Sciatic nerve (tissue), 2 donors: ENCODE measurements around the gene NHEJ1. TPM values are rescaled to one million over a fixed set of nuclear protein-coding genes. Genes with fewer than 3 reads are reported as not detected.
A peak's percentile ranks its signal among the peaks of the same experiment; 100 is the strongest.

Experiments
- ATAC-seq: fragments of 200-7000 bp; cut with Tn5 transposase; one replicate; pipeline ENCODE4 v1.9.1; 2020; ENCODE audit warnings: mild to moderate bottlenecking, moderate library complexity
- DNase-seq: peaks from one replicate; pipeline ENCODE4 v3.0.0-alpha.2; 2020; ENCODE audit warnings: low spot score
- intact Hi-C: fragments of 100-400 bp; cut with DNase I; formaldehyde crosslinking; loops from one replicate; pipeline ENCODE4 v1.14.2; 2022
- total RNA-seq: library from RNA; stranded (reverse); fragmentation: NEBNext Ultra II Directional; extraction: Animal tissue kit (Norgen Biotek cat#: 25700); gene quantifications from one replicate; pipeline ENCODE4 v1.2.1, GENCODE V29; 2021
- donor health status: DM: no; HTN: no; CAD: no.
- donor health status: DM: no; HTN: no; CAD: no.

NHEJ1 gene
- total RNA-seq, 1 donor from 2014 or later: 15.0 TPM

DNA sequence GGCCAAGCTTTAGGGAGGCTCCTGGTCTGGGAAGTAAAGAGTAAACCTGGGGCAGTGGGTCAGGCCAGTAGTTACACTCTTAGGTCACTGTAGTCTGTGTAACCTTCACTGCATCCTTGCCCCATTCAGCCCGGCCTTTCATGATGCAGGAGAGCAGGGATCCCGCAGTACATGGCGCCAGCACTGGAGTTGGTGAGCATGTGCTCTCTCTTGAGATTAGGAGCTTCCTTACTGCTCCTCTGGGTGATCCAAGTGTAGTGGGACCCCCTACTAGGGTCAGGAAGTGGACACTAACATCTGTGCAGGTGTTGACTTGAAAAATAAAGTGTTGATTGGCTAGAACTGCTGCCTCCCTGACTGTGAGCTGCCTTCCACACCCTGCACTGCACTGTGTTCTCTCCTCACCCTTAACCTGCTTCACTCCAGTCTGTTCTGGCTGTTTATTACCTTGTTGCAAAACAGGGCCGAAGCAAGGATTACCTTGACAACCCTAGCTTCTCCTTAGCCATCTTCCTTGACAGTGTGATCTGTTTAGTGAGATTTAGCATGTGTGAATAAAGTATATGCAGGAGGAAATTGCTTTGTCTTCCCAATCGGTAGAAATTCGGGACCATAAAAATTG, 22.6 kb upstream of the NHEJ1 start:
- ATAC-seq: no peak
- DNase-seq: no peak
- intact Hi-C loops: no loop called here

DNA sequence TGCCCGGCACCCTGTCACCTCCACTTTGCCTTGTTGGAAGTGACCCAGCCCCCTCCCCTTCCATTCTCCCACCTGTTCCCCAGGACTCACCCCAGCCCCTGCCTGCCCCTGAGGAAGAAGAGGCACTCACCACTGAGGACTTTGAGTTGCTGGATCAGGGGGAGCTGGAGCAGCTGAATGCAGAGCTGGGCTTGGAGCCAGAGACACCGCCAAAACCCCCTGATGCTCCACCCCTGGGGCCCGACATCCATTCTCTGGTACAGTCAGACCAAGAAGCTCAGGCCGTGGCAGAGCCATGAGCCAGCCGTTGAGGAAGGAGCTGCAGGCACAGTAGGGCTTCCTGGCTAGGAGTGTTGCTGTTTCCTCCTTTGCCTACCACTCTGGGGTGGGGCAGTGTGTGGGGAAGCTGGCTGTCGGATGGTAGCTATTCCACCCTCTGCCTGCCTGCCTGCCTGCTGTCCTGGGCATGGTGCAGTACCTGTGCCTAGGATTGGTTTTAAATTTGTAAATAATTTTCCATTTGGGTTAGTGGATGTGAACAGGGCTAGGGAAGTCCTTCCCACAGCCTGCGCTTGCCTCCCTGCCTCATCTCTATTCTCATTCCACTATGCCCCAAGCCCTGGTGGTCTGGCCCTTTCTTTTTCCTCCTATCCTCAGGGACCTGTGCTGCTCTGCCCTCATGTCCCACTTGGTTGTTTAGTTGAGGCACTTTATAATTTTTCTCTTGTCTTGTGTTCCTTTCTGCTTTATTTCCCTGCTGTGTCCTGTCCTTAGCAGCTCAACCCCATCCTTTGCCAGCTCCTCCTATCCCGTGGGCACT, 21.9 kb upstream of the NHEJ1 start:
- intact Hi-C loops: no loop called here
- ATAC-seq (no peak), DNase-seq (no peak)

DNA sequence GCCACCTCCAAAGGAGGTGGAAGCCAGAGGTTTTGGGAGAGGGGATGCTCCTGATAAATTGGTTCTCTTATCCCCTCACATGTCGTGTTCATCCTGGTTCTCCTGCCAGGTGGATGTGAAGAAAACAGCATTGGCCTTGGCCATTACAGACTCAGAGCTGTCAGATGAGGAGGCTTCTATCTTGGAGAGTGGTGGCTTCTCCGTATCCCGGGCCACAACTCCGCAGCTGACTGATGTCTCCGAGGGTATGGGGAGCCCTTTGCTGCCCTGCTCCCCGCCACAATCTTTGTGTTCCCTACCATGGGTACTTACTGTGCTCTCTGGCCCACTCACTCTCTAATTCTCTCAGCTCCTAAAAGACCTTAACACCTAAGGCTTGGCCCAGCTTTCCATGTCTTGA, 20.9 kb upstream of the NHEJ1 start:
- intact Hi-C loops: no loop called here
- ATAC-seq (no peak), DNase-seq (no peak)

DNA sequence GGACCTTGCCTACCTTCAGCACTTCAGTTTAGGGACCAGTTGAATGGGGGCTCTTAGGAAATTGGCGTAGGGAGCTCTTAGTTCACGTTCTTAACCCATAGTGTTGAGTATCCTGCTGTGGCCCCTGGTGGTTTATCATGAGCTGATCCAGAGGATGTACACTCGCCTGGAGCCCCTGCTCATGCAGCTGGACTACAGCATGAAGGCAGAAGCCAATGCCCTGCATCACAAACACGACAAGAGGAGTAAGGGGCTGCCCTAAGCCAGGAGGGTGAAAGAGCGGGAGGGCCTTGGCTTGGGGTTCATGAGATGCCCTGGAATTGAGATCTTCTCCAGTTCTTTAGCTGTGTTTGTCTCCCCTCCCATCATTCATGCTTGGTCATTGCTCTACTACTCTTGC, 20.3 kb upstream of the NHEJ1 start:
- DNase-seq (no peak), ATAC-seq (no peak)
- intact Hi-C loops: no loop called here

DNA sequence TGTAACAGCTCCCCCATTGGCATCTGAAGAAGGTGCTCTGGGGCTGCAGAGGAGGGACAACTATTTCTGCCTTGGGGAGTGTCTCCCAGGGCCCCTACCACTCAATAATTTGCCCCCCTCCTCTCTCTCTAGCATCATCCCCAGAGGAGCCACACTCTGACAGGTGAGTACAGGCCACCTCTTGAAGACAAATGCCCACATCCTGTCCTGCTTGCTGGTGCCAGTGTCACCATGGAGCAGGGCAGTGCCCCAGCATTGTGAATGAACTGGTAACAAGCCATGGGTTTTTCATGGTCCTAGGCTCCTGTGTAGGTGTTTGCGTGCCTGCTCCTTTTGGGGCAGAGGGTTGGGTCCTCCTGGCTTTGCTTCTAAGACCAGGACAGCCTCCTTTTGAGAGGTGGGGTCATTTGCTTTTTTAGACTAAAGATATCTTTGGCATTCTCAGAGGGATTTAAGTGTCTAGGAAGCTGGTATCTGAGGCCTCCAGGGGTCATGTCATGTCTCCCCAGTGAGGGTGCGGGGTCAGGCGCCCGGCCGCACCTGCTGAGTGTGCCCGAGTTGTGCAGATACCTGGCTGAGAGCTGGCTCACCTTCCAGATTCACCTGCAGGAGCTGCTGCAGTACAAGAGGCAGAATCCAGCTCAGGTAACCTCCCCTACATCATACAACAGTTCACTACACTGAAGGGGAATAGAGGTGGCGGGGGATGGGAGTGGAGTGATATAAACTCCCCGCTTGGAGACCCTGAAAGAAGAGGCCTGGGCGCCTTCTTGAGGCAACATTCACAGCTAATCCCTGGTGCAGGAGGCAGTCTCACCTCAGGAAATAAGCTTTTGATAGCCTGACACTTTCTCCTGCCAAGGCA, 19.2 kb upstream of the NHEJ1 start:
- intact Hi-C loops: loop anchor here (5.0 kb wide), 1 partner anchor 37 kb away; the partner anchor contains the start of gene ABCB6
- DNase-seq (no peak), ATAC-seq (no peak)

DNA sequence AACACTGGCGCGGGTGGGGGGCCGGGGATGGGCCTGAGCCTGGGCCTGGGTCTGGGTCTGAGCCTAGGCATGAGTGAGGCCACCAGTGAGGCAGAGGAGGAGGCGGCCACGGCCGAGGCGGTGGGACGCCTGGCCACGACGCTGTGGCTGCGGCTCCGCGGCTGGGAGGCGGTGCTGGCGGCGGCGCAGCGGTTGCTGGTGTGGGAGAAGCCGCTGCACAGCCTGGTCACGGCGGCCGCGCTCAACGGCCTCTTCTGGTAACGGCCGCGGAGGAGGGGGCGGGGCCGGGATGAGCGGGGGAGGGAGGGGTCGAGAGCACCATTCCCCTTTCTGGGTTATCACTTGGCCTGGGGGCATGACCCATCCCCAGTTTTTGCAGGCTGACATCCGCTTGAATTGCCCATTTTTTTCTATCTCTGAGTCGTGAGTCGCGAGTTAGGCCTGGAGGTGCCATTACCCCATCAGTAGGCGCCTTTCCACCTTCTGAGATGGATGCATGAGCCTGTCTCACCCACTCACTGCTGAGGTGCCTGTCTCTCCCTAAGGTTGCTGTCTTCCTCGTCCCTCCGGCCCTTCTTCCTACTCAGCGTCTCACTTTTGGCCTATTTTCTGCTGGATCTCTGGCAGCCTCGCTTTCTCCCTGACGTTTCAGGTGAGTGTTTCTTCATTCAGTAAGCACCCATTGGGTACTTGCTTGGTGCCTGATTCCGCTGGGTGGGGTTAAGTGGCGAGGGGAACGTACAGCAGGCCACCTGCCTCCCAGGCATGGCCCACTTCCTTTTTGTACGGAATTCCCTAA, 18.0 kb upstream of the NHEJ1 start:
- intact Hi-C loops: loop anchor here (5.0 kb wide), 1 partner anchor 39 kb away; the partner anchor contains the start of gene ABCB6
- DNase-seq (peak; percentile 80), ATAC-seq (no peak)

DNA sequence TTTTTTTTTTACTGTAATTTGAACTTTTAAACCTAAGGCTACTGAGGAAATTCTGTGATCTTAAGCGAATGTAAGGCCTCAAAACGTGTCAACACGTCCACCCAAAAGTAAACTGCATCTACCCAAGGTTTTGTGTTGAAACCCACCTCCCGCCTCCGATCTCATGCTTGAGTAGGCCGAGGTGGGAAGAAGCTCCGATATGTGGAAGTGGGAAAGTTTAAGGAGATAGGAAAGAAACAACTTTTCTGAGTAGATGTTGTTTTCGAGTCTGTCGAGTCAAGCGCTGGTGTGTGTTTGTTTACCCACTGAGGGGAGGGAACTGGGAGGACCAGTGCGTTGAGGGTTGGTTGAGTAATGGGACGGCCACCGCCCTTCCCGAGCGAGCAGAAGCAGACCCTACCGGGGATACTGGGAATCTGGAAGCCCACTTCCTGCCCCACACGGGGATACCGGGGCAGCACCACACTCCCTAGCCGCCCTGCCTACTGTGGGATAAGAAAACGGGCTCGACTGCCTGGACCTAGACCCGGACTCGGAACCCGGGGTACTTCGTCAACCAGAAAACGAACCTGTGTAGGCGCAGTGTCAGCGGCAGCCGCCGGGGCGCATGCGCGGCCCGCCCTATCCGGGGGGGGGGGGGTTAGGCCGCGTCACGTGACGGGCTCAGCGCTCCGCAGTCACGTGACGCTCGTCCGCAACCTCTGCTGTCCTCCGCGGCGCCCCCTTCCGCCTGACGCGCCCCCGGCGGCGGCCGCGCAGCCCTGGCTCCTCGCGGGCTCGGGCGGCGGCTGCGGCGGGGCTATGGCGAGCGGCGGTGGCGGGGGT, 17.1 kb upstream of the NHEJ1 start, which contains the start of gene RETREG2:
TSS of gene RETREG2 (plus strand) at position 724 of the 825 bp plus-strand sequence. CDS start at position 802, 78 bp downstream.
- DNase-seq: peak; percentile 91
- ATAC-seq: peak; percentile 95
- intact Hi-C loops: loop anchor here (5.0 kb wide), 1 partner anchor 40 kb away; the partner anchor contains the start of gene ABCB6

DNA sequence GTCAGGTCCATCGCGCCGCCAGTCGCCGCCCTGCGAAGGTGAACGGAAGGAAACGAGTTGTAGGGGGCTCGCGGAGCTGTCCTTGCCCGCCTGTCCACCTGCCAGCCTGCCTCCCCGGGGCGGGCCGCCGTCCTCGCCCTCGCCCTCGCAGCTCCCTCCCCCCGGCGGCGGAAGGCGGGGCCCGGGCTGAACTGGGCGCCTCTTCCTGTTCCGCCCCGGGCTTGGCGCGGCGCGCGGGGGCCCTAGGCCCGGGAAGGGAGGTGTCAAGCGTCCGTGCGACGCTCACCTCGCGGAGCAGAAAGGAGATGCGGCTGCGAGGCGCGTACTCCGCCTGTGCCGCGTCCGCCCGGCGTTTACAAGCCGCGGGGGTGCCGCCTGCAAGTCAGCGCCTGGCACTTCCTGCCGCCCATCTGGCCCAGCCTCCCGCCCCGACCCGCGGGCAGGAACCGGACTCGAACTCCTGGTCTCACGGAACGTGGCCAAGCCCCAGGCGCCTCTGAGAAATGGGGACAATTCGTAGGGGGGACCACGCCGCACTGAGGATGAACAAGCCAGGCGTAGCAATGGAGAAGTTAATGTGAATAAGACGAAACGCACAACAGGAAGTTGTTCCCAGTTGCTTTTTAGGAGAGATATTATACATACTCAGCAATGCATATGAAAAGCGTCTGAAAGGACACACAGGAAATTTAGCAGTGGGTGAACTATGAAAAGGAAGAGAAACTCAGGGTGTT, 16.4 kb upstream of the NHEJ1 start, which contains the start of gene CNPPD1:
TSS of gene CNPPD1 (minus strand) at position 108 of the 734 bp plus-strand sequence. CDS start at position 11, 97 bp downstream.
- DNase-seq (peak; percentile 94), ATAC-seq (peak; percentile 90)
- intact Hi-C loops: loop anchor here (5.0 kb wide), 1 partner anchor 40 kb away; the partner anchor contains the start of gene ABCB6

DNA sequence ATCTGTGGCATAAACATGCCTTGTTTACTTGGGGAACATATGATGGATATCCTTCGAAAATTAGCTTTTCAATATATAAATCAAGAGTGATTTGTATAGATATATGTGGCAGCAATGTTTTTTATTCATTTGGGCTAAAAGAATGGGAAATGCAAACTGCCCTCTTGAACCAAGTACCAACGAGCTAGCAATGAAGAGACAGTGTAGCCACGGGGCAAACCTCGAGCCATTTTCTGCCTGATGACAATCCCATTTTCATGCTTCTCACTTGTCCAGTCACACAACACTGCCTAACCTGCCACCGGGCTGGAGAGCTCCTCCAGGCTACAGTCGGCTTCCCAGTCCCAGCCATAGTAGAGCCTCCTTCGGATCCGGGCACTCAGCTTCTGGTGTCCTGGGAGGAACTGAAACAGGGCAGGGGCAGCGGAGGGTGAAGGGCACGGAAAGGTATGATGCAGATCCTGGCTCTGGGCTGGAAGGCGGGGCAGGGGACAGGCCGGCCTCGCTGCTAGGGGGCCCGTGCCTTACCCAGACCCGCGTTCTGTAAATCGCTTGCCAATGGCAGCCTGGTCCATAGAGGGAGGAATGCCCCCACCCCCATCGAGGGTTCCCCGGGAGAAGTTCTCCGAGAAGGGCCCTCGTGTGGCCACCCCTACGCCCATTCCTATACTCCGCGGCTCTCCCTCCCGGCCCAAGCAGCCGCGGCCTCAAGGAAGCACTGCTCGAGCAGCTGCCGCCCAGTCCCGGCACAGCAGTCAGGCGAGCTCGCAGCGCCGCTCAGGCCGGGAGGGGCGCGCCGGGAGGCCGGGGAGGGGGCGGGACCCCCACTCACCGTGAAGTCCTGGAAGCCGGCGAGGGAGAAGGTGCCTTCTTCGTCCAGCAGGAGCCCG, 15.6 kb upstream of the NHEJ1 start:
- ATAC-seq (peak; percentile 23), DNase-seq (peak; percentile 77)
- intact Hi-C loops: loop anchor here (5.0 kb wide), 1 partner anchor 41 kb away; the partner anchor contains the start of gene ABCB6

DNA sequence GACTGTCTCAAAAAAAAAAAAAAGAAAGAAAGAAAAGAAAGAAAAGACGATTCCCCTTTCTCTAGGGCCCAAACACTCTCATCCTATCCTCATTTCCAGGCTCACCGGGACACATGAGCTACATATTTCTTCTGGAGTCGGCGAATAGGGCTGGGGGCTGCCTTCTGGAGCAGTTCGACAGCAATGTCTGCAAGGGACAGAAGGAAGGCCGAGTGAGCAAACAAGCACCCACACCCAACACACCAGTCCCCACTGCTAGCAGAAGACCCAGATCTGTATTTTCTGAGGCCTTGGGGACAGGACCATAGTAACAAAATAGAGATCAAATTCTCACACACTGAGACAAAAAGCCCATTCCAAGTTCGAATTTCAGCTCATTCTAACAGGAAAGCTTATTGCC, 14.9 kb upstream of the NHEJ1 start:
- intact Hi-C loops: loop anchor here (5.0 kb wide), 1 partner anchor 42 kb away; the partner anchor contains the start of gene ABCB6
- DNase-seq (no peak), ATAC-seq (no peak)

DNA sequence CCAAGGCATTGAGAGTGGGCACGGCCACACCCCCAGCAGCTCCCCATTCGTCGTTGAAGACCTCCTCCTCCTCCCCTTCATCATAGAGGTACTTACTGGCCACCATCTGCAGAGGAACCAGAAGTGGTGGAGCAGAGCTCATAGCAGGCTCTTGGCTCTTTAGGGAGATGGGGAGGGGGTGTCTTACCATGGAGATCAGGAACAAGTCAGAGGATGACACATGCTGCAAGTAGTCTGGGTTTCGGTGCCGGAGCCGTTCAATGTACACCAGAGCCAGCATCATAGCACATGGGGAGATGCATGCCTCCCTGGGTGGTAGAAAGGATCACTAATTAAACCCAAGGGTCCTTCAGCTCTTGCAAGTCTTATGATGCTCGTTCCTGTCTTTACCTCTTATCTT, 14.2 kb upstream of the NHEJ1 start:
- intact Hi-C loops: loop anchor here (5.0 kb wide), 1 partner anchor 42 kb away; the partner anchor contains the start of gene ABCB6

DNA sequence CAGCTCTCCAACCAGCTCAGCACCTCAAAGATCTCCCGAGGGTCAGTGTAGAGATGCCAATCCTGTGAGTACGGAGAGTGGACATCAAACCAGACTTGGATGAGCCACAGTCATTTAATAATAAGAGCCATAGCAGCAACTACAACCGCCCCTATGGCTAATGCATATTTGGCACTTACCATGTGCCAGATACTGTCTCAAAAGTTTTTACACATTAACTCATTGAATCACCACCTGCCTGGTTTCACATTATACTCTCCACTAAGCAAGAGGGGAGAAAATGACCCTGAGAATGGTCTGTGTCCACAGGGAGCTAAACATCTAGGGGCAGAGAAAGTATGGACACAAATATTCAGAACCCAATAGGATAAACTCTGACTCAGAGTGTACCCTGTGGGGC, 13.5 kb upstream of the NHEJ1 start:
- intact Hi-C loops: no loop called here
- ATAC-seq: no peak
- no peak for DNase-seq

More for the DNA sequence above, 14.2 kb upstream of the NHEJ1 start:
- DNase-seq (no peak), ATAC-seq (no peak)

DNA sequence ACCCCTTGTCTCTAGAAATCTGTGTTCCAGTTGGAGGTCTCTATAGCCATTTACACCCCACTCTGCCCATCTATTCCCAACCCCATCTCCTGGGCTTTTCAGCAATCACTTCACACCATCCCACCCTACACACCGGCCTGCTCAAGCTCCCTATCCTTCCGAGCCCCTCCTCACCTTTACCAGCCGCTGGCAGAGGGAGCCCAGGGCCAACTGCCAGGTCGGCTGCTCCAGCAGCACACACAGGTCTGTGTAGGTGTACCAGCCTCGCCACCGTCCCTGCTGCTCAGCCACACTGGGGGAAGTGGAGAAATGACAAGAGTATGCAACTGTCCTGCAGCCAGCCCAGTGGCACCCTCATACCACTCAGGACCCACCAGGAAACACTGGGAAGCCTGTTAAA, 12.6 kb upstream of the NHEJ1 start:
- intact Hi-C loops: no loop called here
- DNase-seq (no peak), ATAC-seq (no peak)

DNA sequence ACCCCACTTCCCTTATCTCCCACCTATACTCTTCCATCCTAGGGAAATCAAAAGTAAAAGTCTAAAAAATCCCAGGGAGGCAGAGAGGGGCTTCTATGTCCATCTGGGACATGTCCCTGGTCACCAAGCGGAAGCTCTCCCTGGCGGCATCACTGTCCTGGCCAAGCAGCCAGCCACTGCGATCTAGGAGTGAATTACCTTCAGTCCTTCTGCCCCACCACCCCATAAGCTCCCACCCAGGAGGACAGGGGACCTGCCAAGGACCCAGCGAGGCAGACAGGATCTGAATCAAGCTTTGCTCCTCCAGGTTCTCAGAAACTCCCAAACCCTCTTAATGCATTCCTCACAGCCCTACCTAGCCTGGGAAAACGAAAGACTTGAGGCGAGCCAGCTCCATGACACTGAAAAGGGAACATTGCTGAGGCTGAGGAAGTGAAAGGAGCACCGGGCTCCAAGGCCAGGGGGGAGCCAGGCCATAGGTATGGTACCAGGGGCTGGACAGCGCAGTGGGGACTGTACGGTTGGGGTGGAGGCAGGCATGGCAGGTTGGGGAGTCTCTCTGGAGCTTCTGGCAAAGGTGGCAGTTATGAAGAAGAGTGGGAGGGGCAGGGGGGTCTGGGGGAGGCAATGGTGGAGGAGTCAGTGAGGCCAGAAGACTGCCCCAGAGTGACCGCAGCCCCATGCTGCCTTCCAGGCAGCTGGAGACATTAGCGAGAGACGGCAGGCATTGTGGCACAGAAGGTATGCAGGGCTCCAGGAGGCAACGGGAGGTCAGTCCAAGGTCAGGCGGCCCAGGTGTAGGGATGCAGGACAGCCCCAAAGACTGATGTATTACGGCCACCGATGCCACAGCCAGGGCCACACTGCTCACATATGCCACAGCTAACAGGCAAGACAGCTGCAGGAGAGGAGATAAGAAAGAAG, 11.9 kb upstream of the NHEJ1 start:
- DNase-seq: no peak
- intact Hi-C loops: no loop called here
- no peak for ATAC-seq

DNA sequence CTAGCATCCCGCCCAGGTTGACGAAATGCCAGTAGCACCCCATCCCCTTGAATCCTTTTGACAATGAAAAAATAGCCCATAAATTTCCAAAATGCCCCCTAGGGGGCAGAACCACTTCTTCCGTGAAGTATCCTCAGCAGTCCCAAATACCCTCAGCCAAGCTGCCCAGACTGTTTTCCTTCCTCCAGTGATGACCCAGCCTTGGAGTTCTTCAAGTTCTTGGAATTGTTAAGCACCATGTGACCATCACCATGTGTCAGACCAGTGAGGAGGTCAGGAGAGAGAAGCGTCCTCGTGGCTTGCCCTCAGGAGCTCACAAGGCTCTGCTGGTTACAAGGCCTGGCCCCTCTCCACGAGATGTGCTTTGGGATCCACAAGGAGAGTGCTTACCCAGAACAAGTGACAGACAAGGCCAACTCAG, 10.6 kb upstream of the NHEJ1 start:
- ATAC-seq: peak; percentile 95
- intact Hi-C loops: no loop called here
- DNase-seq: peak; percentile 74
